Measurements from ENCODE around the gene FBXW7.

FBXW7 gene

DNA sequence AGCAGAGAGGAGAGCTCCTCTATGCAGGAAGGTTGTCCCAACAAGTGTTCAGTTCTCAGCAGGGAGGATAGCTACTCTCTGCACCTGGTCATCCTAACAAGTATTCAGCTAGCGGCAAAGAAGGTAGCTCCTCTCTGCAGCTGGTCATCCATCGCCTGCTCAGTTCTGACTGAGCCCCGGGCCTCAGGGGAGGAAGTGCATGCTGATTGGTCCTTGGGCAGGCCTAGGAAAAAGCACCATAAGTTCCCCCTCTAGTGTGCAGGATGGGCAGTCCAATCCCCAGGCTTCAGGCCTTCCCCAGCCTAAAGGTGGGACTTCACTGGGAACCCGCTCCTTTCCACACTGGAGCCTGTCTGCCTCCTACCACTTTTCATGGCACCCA is 4.4 kb upstream of the FBXW7 start:
- no peak overlapping the region for H3K4me3 ChIP-seq (ENCODE audit: low read depth, low read length)
- no peak for DNase-seq (ENCODE audit: low read depth, low spot score)
- CTCF ChIA-PET = interaction anchor here (0.7 kb wide), 1 partner anchor 38 kb away, joined by 3 read pairs; no protein-coding TSS in a partner anchor
- TF ChIP-seq, protein P1, sequence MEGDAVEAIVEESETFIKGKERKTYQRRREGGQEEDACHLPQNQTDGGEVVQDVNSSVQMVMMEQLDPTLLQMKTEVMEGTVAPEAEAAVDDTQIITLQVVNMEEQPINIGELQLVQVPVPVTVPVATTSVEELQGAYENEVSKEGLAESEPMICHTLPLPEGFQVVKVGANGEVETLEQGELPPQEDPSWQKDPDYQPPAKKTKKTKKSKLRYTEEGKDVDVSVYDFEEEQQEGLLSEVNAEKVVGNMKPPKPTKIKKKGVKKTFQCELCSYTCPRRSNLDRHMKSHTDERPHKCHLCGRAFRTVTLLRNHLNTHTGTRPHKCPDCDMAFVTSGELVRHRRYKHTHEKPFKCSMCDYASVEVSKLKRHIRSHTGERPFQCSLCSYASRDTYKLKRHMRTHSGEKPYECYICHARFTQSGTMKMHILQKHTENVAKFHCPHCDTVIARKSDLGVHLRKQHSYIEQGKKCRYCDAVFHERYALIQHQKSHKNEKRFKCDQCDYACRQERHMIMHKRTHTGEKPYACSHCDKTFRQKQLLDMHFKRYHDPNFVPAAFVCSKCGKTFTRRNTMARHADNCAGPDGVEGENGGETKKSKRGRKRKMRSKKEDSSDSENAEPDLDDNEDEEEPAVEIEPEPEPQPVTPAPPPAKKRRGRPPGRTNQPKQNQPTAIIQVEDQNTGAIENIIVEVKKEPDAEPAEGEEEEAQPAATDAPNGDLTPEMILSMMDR (IDR thresholded peaks at IDR 0.05; ENCODE audit: insufficient read depth, low read length, missing control alignments) = no peak
- POLR2A ChIA-PET = interaction anchor here (0.9 kb wide), 1 partner anchor 433 kb away, joined by 3 read pairs; no protein-coding TSS in a partner anchor

DNA sequence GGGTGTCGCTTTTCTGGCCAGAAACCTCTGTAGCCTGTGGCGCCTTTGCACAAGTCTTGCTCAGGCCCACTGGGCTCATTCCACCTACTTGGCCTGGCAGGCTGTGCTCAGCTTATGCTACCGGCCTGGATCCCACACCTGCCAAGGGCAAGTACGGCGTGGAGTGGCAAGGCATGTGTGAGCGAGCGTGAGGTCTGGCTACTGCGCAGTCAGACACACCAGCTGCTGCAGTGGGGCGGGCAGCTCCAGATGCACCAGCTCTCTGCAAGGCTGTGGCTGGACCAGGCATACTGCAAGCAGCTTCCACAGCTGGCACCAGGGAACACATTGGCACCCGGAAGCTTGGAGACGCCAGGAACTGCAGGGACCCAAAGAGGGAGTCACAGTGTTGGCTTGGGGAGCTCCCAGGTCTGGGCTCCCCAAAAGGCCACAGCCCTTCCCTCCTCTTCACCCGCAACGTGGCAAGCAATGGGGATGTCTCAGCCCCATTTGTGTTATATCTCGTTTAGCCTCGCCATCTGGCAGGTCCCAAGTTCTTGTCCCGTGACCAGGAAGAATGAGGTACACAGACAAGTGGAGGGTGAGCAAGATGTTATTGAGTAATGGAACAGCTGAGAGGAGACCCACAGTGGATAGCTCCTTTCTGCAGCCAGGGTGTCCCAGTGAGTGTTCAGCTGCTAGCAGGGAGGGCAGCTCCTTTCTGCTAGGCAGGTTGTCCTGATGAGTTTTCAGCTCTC is 3.8 kb upstream of the FBXW7 start:
- H3K4me3 ChIP-seq (ENCODE audit: low read depth, low read length) = no peak overlapping the region
- CTCF ChIA-PET = interaction anchor here (0.7 kb wide), 1 partner anchor 39 kb away, joined by 3 read pairs; no protein-coding TSS in a partner anchor
- no peak for DNase-seq (ENCODE audit: low read depth, low spot score)
- TF ChIP-seq, protein P1 (IDR thresholded peaks at IDR 0.05; ENCODE audit: insufficient read depth, low read length, missing control alignments) = no peak
- POLR2A ChIA-PET = interaction anchor here (0.9 kb wide), 1 partner anchor 433 kb away, joined by 3 read pairs; no protein-coding TSS in a partner anchor

DNA sequence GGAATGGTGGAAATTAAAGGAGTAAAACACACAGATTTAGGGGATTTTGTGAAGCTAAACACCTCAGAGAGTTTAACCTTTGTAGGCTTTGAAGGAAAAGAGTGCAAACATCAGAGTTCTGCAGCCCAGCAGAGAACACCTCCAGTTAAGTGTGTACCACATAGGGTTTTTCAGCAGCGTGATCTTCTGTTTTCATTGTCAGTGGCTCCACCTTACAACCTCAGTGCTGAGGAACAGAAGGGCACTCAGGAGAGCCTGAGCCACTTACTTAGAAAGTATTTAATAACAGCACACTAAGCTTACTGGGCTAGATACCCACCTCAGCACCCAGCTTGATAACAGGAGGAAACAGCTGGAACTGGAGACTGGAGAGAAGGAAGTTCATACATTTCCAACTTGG is 2.0 kb upstream of the FBXW7 start:
- POLR2A ChIA-PET = no interaction called here
- no peak for DNase-seq (ENCODE audit: low read depth, low spot score)
- CTCF ChIA-PET = interaction anchor here (0.9 to 1.2 kb wide), 2 partner anchors 15 to 37 kb away, joined by 3 to 4 read pairs; no protein-coding TSS in a partner anchor
- TF ChIP-seq, protein P1 (IDR thresholded peaks at IDR 0.05; ENCODE audit: insufficient read depth, low read length, missing control alignments) = no peak
- no peak overlapping the region for H3K4me3 ChIP-seq (ENCODE audit: low read depth, low read length)

DNA sequence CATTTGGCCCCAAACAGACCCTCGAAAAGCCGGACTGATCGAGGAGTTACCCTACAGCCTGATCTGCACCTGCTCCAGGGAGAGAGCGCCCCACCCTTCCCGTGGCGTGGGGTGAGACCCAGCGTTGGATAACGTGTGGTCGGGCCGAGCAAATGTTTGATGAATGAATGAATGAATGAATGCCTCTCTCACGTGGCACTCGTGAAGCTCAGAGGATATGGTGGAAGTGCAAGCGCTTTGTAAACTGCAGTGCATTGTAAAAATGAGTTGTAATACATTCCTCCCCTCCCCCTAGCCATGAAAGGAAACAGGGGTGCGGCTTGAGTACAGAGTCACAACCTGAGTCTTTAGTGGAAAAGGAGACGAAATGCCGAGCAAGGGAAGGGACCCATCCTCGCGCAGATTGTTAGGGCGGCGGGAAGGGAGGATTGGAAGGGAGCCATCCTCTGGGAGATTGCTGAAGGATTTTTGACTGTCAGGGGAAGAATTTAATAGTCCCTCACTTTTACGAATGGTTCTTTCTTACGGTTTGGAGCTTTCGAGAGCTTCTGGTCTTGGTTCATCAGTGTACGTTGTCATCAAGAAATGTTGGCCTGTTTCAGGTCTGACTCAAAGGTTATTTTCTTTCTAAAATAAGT is 772 bp upstream of the FBXW7 start:
- CTCF ChIA-PET = interaction anchor here (1.2 to 1.9 kb wide), 3 partner anchors 15 to 81 kb away, joined by 4 to 5 read pairs (median 4); no protein-coding TSS in a partner anchor
- POLR2A ChIA-PET = interaction anchor here (0.6 to 1.3 kb wide), 3 partner anchors 11 to 874 kb away, joined by 4 to 6 read pairs (median 4); no protein-coding TSS in a partner anchor
- no peak for DNase-seq (ENCODE audit: low read depth, low spot score)
- TF ChIP-seq, protein P1 (IDR thresholded peaks at IDR 0.05; ENCODE audit: insufficient read depth, low read length, missing control alignments) = no peak
- peak overlapping the region; percentile 90 for H3K4me3 ChIP-seq (ENCODE audit: low read depth, low read length)

DNA sequence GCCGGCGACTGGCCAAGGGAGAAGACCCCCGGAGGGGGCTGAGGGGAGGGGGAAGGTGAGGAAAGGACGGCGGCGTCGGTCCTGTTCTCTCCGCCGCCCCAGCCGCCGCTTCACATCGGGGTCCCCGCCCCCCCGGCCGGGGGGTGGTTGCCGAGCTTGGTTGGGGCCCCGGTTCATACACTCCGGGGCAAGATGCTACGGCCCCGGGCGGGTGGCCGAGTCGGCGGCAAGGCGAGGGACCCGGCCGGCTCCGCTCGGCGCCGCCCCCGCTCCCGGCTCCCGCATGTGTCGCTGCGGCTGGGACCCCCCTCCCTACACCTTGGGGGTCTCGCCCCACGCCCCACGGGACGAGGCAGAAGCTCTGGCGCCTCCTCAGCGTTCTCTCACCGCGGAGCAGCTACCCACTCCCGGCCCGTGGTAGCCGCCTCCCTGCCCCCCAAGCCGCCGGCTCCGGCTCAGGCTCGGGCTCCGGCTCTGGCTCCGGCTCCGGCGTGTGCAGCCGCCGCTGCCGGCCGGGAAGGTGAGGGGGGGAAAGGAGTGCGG is 461 bp downstream of the FBXW7 start:
- TF ChIP-seq, protein P1 (IDR thresholded peaks at IDR 0.05; ENCODE audit: insufficient read depth, low read length, missing control alignments) = no peak
- POLR2A ChIA-PET = interaction anchor here (1.1 to 1.3 kb wide), 2 partner anchors 9 to 20 kb away, joined by 4 to 6 read pairs; no protein-coding TSS in a partner anchor
- peak overlapping the region; percentile 90 for H3K4me3 ChIP-seq (ENCODE audit: low read depth, low read length)
- DNase-seq (ENCODE audit: low read depth, low spot score) = no peak
- CTCF ChIA-PET = interaction anchor here (1.1 to 1.9 kb wide), 2 partner anchors 14 to 35 kb away, joined by 5 read pairs; no protein-coding TSS in a partner anchor

All from AG04449 (cell line).